Peyer's patch (tissue), 4 donors: Measurements from ENCODE around the gene KANSL1.

Source experiments
- POLR2A ChIP-seq, 2 donors: fragments of 450-650 bp; IDR thresholded peaks; one replicate each; pipeline ENCODE4 v1.5.1; 2017; ENCODE audit warnings: antibody characterized with exemption in 2 of 2, mild to moderate bottlenecking in 2 of 2, moderate library complexity in 2 of 2
- TF ChIP-seq, protein P1 (sequence below), 6 experiments: fragments of 450-650 bp in 4 of 6; fragments of 200-600 bp in 2 of 6; sonication (generic) in 1 of 6; IDR thresholded peaks; one replicate each; pipeline ENCODE4 v1.5.1; 2017 to 2019; ENCODE audit warnings: antibody characterized with exemption in 6 of 6, mild to moderate bottlenecking in 3 of 6, moderate library complexity in 1 of 6

DNA sequence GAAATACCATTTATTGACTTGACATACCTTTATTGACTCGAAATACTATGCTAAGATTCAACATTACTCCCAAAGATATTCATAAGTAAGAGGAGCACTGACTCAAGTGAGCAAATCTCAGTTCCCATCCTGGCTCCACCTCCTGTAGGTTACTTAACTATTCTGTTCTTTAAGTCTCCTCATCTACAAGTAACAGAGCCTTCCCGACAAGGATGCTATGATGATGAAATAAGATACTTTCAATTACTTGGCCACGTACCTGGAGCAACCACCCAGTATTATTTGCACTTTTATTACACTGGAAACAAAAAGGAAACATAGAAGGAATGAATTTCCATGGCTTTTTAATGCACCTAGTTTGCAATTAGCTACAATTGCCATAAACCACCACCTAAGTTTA lies 16.3 kb downstream of the KANSL1 start:
- TF ChIP-seq, protein P1, sequence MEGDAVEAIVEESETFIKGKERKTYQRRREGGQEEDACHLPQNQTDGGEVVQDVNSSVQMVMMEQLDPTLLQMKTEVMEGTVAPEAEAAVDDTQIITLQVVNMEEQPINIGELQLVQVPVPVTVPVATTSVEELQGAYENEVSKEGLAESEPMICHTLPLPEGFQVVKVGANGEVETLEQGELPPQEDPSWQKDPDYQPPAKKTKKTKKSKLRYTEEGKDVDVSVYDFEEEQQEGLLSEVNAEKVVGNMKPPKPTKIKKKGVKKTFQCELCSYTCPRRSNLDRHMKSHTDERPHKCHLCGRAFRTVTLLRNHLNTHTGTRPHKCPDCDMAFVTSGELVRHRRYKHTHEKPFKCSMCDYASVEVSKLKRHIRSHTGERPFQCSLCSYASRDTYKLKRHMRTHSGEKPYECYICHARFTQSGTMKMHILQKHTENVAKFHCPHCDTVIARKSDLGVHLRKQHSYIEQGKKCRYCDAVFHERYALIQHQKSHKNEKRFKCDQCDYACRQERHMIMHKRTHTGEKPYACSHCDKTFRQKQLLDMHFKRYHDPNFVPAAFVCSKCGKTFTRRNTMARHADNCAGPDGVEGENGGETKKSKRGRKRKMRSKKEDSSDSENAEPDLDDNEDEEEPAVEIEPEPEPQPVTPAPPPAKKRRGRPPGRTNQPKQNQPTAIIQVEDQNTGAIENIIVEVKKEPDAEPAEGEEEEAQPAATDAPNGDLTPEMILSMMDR (IDR thresholded peaks at IDR 0.05), result no peak
- TF ChIP-seq POLR2A (IDR thresholded peaks at IDR 0.05), result no peak
